CD4-positive, alpha-beta T cell treated with Interleukin-10 for 1 hour (primary cell): Measurements from ENCODE around the gene WDR70.

ENCODE experiments used
- DNase-seq: peaks from one replicate; pipeline ENCODE4 v3.0.0-alpha.2; 2020

The WDR70 gene

DNA sequence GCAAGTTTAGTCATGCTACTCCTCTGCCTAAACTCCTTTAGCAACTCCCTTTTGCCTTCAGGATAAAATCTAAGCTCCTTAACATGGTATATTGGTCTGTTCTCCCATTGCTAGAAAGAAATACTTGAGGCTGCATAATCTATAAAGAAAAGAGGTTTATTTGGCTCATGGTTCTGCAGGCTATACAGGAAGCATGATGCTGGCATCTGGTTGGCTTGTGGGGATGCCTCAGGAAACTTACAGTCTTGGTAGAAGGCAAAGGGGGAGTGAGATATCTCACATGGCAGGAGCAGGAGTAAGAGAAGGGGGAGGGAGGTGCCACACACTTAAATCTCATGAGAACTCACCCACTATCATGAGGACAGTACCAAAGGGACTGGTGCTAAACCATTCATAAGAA is 315.7 kb downstream of the WDR70 start:
- no peak for DNase-seq

DNA sequence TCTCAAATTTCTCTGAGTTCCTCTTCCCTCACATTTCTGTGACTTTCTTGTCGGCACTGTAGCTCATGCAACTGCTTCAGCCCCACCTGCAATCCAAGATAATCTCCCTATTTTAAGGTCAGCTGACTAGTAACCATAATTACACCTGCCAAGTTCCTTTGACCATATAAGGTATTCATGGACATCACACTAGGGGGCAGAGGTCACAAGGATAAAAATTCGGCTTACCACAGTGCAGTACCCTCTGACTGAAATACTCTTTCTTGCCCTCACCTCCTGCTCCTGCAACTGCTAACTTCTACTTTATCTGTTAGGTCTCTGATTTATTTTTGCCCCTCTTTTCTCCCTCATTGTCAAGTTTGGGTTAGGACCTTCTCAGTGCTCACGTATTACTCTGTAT is 316.5 kb downstream of the WDR70 start:
- no peak for DNase-seq

DNA sequence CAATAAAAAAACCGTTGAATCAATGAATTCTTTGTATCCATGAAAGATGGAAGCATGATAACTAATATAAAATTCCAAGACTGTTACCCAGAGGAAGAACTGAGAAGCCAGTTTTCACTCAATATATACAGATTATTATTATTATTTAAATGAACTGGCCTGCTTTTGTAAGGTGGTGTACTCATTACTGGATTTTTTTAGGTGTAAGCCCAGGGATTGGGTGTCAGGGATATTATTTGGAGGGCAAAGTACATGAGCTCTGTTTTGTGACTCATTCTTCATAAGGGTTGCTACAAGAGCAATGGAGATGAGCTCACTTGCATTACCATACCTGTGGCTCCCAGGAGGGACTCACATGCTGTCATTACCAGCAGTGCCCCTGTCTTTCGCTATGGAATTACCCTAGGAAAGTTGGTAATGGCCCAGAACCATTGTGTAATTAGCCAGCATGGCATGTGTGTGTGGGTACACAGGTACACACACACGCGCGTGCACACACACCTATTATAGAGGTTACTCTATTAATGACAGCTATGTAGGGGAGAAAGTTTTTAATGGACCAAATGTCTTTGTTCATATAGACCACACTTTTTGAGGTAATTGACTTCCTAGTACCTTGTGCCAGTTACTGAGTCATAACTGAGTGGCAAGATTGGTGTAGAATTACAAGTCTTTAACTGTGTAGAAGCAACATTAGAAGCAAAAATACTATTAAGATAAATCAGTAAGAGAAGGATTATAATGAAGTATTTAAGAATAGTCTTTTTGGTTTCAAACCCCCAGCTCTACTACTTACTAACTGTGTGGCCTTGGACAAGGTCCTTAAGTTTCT is 317.3 kb downstream of the WDR70 start:
- no peak for DNase-seq

DNA sequence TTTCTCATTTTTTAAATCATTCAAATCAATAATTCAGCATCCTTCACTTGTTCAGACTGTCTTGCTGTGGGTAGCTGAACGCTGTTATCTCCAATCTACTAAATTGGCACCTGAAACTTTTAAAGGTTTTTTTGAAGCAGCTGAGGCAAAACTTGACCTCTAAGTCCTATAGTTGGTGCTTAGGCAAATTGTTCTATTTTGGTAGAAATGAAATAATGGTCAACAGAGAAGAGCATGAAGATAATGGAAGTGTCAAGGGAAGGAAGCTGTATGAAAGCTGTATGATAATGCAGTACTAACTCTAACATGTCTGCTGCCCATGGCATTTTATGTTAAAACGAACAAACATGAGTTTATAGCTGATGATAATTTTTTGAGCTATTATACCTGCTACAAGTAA is 322.8 kb downstream of the WDR70 start:
- no peak for DNase-seq

DNA sequence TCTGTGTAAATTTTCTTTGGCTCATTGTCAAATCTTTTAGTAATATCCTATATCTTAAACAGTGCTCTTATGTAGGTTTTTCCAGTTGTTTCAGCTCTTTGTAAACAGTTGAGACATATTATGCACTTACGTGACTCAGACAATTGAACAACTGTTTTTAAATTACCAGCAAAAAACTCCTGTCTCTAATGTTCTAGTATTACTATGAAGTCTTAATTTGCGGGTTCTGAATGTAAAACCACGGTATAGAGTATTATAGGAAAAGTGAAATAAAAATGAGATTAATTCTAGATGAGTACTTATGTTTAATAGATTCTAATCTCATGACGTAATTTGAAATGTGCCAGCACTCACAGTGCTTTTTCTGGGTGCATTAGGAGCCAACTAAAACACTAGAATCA is 324.7 kb downstream of the WDR70 start:
- no peak for DNase-seq

DNA sequence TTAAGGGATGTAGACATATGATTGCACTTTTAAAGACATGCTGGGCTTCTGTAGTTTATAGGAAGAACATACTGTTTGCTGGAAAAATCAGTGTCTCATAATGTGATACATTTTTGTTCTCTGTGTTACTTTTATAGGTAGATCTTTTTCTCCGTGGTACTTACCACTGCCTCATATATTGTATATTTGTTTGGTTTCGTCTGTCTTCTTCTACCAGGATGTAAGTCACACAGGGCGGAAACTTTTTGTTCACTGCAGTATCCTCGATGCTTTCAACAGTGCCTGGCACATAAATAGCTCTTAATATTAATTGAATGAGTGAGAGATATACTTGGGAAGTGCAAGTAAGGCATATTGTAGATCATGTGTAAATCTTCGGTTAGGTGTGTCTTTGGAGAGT is 325.3 kb downstream of the WDR70 start:
- DNase-seq: no peak

DNA sequence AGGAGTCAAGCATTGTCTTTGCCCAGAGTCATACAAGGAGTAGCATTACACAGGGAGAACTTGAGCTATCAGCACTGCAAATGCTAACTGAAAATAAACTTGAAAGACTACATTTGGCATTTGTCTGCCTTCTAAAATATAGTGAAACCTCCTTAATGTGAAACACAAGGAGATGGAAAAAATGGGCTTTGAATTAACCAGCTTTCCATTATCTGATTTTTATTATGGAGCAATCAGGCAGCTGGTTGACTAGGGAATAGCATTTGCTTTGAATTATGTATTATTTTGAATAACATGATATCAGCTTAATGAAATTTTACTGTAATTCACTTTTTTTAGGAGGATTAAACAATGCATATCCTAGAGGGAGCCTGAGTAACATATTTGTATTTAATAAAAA is 329.9 kb downstream of the WDR70 start:
- DNase-seq: no peak

DNA sequence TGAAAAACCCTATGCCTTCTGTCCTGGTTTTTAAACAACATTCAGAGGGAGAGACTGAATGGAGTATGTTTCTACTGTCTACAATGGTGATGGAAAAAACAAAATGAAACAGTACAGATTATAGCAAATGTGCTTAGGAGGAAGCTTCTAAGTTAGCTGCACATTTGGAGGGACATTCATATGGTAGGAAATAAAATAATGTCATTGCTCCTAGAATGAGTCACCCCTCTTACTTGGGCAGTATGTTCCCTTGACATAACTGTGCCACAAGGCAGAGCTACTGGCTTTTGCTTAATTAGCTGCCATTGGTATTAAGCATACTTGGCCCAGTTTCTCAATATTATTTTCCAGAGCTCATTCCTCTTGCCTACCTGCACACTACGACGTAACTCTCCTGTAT is 331.8 kb downstream of the WDR70 start:
- DNase-seq: no peak

DNA sequence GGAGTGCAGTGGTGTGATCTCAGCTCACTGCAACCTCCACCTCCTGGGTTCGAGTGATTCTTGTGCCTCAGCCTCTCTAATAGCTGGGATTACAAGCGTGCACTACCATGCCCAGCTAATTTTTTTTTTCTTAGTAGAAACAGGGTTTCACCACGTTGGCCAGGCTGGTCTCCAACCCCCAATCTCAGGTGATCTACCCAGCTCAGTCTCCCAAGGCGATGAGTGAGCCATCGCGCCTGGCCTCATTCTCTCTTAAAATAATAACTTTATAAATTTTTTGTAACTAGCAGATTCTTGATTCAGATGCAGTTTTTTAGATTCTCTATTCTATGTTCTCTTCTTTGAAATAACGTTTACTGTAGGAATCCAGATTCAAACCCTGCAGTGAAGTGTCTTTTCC is 333.6 kb downstream of the WDR70 start:
- DNase-seq: no peak

DNA sequence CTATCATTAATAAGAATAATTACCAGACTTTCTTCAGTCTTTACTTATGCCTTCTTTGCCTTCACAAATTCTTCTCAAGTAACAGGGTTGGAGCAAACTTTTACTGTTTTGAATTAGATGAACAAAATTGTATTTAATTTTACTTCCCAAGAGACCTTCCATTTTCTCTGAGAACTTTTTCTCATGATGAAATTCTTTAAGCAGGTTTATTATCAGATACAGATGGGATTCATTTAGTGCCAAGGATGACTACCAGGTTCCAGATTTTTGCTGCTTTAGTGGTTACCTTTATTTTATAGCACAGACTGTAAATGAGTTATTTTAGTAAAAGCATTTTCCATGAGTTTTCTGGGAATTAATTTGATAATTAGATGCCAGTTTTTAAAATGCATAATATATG is 335.6 kb downstream of the WDR70 start:
- DNase-seq: no peak

DNA sequence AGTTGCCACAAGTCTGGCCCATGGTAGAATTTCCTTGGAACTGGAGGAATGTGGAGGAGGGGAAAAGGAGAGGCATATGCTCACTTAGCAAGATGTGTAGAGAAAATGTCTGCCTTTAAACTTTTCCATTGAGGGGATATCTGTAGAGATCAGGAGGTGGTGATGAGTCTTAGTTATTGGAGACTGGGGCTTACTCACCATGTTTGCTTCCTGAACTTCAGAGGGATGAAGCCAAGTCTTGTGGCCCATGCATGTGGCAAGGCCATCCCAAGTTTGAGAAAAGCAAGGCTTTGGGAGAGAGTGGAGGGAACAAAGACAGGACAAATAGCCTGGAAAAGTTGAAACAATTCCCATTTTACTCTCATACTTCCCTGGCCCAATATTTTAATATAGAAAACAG is 336.2 kb downstream of the WDR70 start:
- DNase-seq: no peak

DNA sequence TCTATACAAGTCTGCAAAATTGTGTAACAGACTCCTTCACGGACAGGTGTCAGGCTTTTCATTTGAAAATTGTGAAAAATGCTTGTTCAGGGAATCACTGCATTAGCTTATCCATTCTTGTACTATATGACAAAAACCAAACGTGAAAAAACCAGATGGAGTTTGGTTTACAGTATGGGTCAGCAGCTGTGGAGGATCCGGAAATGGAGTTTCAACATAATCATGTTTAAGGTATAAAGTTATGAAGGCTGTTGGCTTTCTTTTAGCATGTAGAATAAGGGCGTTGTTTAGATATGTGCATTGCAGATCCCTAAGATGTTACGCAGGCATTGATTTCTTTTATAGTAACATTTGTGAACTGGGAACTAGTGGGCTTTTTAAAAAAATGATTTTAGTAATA is 336.9 kb downstream of the WDR70 start:
- no peak for DNase-seq

DNA sequence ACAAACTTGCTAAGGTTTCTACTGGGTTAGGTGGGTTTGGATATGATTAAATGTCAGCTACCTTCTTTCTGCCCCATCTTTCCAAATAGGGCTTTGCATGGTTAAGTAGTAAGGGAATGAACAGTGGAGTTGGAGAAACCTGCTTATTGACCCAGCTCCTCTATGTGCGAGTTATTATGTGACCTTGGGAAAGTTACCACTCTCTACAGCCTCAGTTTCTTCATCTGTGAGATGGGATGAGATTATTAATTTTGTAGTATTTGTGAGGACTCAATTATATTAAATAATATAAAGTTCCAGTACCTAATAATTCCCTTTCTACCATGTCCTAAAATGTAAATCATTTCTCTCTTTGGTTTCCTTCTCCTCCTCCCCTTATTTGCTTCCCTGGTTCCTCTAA is 337.3 kb downstream of the WDR70 start:
- no peak for DNase-seq

DNA sequence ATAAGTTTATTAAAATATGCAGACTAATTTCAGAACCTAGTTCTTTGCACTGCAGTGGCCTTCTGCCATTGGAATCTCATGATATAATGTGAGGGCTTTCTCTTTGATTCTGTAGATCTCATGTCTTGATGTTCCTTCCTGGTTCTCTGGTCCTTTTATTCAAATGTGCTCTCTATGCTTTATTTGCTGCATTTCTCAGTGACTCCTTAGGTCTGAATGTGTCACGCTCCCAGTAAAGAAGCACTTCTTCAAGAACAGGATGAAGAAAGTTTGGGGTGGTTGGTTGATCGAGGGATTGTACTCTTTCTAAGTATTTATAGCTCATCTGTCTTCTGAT is 338.1 kb downstream of the WDR70 start:
- no peak for DNase-seq

DNA sequence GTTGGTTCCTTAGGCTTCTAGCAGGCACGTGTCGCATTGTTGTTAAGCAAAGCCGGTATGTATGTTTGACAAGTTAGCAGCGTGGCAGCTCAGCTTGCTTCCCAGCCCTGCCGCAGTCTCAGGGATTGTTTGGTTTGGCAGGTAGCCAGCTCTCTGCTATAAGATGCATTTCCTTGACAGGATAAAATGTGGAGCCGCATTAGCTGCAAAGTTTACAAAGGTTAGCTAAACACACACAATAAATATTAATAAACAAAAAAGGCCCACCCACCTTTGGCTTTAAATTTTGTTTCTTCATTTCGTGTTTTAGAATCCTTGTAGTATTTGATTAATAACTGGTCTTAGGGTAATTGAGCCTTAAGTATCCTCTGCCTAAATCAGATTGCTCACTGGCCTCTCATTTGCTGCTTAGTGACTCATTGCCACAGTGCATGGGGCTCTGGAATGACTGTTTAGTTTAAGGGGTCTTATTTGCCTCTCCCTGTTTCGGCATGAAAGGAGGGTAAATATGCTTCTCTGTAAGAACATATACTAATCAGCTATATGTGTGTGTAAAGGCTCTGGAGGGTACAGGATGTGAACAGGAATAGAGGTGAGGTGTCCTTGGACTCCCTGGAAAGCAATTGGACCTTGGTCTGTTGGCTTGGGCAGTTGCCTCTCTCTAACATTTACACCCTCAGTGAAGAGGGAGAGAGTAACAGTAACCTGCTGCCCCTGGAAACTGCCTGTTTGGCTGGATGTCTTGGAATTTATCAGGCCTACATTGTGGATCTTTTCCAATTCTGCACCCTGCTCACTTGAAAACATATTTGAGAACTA is 338.7 kb downstream of the WDR70 start:
- DNase-seq: no peak

DNA sequence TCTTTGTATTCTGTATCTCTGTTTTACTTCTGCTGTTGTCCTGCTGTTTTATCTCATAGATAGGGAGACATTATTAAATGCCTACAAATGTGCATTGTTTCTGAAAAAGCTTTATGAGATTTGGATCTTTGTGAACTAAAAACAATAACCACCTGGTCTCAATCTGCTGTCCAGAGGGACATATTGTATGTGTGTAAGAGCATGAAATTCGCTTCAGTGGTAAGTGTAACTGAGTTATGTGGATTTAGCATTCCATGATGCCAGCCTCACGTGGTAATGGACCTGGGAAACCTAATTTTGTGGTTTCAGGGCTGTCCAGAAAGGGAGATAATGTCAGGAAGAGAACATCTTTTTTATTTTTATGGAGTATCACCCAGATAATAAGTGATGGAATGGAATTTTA is 341.4 kb downstream of the WDR70 start:
- DNase-seq: no peak

DNA sequence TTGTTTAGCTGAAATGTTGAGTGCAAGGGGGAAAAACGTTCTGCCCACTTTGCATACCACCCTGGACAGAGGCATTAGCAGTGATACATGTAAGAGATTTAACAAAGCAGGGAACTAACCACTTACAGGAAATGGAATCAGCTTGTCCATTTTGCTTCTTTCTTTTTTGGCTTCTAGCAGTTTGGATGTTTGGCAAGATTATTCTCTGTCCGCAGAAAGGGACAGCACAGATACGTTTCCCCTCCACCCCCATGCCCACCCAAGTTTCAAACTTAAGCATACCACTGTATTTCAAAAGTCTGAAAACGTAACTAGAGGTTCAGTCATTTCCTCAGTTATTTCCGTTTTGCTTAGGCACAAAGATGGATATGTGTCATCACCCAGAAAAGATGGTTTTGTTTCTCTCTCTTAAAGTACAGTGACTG is 342.3 kb downstream of the WDR70 start:
- no peak for DNase-seq

DNA sequence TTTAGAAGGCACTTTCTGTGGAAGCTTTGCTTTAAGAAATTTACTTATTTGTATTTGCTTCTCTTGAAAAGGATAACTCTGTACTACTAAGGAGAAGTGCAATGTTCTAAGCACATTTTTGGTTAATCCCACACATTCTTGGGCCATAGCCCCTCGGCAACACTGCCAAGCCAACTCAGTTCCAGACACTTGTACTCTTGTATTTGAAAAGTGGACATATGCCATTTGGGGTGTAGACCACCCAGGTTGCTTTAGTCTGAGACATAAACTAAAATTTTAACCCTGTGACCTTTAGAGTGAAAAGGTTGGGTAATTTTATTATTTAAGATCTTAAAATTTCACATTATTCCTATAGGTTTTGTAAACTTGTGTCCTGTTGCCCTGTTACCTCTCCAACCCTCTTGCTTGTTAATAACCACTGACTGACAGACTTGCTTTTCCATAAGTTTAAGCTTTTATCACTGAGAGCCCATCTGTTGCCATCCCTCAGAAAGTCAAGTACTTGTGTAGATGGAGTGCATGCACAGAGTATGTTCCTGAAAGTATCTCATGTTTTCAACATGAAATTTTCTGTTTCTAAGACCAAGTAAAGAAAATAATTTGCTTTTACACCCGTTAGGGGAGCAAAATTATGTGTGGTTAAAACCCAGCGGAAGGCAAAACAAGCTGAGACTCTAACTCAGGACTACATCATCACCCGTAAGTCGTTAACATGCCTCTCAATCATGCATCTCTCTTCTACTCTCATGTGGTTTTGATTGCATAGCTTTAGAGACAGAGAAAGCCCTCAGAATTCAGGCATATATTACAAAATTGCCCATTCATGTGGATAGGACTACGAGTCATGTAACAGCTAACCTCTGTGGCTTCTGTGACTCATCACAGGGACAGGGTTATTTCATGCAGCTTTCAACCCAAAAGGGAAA is 343.4 kb downstream of the WDR70 start:
- no peak for DNase-seq

DNA sequence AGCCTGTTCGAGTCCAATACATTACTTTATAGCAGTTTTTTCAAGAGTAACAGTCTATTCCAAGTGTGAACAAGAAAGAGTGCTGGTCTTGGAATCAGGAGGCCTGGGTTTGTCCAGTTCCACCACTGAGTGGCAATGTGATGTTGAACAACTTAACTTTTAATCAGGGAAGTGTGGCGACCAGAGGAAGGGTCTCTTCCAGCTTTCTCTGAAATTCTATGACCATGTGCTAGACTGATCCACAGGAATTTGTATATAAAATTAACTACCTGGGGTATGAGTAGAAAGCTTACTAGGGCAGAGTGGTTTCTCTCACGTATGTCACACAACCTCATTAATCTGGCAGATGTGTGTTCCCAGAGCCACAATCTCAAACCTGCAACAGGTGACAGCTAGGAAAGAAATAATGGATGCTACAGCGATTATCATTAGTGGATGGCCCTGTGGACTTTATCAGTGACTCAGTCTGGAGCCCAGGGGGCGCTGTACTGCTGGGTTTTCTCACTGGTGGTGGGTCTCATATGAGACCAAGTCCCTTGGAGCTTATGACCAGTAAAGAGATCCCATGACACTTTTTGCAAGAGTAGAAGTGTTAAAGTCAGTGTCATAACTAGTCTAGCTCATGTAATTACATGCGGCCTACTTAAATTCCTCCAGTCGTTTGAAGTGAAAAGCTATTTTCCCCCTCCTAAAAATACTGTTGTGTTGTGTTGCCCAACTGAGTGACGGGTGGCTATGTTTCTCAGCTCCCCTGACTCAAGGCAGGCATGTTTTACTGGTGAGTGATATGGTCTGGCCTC is 344.2 kb downstream of the WDR70 start:
- no peak for DNase-seq

DNA sequence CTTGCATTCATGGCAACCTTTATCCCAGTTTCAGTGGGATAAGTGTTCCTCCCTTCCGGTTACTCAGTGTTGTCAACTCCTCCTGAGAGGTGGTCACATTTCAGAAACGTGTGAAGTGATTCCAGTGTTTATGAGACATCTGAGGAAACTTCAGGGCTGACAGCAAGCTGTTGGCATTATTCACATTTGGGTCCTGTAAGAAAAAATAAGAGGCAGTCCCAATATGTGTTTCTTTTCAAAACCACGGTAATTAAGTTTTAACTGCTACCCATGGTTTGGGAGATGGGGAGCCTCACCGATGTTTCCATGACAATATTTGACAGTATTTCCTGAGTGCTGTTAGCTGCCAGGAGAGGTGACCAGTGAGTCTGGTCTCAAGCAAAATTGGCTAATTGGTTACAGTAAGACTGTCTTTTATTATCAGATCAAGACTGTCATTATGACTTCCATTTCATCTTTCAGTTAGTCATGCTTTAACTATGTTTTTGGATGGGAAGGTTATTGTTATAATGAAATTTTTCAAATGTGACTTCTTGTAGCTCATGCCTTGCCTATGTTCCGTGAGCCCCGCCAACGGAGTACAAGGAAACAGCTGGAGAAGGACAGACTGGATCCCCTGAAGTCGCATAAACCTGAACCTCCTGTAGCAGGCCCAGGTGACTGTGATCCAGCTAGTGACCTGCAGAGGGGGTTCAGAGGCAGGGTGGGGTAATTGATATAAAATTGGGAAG is 345.4 kb downstream of the WDR70 start:
- no peak for DNase-seq

DNA sequence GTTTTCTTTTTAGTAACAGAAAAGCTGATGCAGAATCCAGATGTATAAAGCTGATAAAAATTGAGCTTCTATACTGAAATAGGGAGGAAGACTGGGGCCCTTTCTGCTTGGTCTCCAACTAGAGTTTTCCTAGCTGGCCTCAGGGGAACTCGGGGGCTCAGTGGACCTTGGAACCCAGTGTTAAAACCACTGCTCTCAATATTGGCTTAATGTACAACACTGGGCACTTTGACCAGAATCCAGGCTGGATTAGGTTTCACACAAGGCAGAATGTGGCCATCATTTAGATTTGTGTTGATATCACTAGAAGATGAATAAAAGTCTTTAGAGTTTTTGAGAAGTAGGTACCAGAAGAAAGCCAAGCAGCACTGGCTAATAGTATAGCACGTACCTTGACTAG is 346.1 kb downstream of the WDR70 start:
- DNase-seq: no peak

DNA sequence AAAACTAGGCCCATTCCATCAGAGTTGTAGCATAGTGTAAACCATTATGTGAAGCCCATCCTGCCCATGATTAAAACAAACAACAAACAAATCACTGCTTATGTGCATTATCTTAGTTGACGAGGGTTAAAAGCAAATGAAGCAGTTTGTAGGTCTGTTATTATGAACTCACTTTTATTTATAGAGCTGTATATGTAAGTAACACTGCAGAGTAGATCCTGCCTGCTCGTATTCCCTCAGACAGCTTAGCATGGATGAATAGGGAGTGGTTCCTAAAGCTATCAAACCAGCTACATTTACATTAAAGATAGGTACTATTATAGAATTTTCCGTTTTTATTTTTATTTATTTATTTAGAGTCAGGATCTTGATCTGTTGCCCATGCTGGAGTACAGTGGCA is 348.1 kb downstream of the WDR70 start:
- DNase-seq: no peak
